ENCODE results near the gene SUCNR1. TPM values are rescaled to one million over a fixed set of nuclear protein-coding genes. Genes with fewer than 3 reads are reported as not detected.
"Not testable (repeated sequence)": the region's sequence is repeated elsewhere in the genome, so short reads cannot be mapped to it uniquely, and the experiment has no call there.

The SUCNR1 gene
- total RNA-seq, 4 donors from 2014 or later, result 0.10 to 0.20 TPM; not detected in 2

DNA sequence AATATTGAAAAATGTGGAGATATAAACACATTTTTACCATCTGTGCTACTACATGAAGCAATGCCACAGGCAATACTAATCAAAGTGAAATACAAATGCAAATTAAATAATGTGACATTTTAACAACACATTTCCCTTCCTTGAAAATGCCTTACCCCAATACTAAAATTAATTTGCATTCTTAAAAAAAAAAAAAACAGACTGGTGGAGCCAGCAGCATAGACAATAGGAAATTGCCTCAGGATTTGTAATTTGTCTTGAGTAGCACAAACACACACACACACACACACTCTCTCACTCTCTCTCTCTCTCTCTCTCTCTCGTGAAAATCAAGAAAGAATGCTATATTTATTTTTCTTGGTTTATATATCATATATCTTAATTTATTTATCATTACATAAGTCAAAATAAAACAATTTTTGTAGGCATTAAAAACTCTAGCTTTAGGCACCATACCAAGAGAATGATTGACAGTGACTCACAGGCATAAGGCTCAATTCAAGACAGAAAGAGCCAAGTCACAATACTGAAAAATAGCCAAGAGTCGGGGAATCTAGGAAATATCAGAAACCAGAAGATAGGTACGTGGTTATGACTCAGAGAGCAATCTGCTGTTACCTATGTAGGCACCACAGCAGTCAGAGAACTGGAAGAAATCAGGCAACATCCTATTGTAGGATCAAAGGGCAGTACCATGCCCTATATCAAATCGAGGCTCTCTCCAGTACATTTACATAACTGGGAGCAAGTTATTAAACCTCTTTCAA is 23.0 kb downstream of the SUCNR1 start:
- in situ Hi-C loops (cut with MboI; ENCODE audit: low sequenced_read_pairs in 4 of 4), result no loop called here

DNA sequence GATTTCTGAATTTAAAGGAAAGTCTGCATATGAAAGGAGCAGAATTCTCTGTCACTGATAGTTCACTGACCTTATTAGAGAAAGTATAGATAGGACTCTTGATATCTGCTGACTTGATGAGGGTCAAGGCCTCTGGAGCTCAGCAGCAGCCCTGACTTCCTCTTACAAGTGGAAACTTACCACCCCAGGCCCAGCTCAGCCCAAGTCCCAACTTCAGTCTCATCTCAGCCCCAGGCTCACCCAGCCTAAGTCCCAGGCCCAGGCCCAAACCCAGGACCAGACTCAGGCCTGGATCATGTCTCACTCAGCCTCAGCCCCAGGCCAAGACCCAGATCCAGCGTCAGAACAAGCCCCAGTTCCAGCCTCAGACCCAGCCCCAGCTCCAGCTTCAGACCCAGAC is 24.7 kb downstream of the SUCNR1 start:
- in situ Hi-C loops (cut with MboI; ENCODE audit: low sequenced_read_pairs in 4 of 4); intact Hi-C loops (cut with DNase I; ENCODE audit: low total_unique reads); H3K27me3 ChIP-seq; DNase-seq; ATAC-seq; H3K27ac ChIP-seq; H3K9me3 ChIP-seq; H3K4me3 ChIP-seq; H3K4me1 ChIP-seq; H3K36me3 ChIP-seq: not testable (repeated sequence)

More for the DNA sequence above, 23.0 kb downstream of the SUCNR1 start:
- H3K4me1 ChIP-seq, result no peaks in the 10 kb centered on the region
- no peaks in the 10 kb centered on the region for H3K36me3 ChIP-seq
- H3K27me3 ChIP-seq, result no peaks in the 10 kb centered on the region
- no peak overlapping the region for H3K27ac ChIP-seq
- ATAC-seq (no peak), DNase-seq (no peak)
- no peak overlapping the region for H3K4me3 ChIP-seq
- TF ChIP-seq, protein P1, sequence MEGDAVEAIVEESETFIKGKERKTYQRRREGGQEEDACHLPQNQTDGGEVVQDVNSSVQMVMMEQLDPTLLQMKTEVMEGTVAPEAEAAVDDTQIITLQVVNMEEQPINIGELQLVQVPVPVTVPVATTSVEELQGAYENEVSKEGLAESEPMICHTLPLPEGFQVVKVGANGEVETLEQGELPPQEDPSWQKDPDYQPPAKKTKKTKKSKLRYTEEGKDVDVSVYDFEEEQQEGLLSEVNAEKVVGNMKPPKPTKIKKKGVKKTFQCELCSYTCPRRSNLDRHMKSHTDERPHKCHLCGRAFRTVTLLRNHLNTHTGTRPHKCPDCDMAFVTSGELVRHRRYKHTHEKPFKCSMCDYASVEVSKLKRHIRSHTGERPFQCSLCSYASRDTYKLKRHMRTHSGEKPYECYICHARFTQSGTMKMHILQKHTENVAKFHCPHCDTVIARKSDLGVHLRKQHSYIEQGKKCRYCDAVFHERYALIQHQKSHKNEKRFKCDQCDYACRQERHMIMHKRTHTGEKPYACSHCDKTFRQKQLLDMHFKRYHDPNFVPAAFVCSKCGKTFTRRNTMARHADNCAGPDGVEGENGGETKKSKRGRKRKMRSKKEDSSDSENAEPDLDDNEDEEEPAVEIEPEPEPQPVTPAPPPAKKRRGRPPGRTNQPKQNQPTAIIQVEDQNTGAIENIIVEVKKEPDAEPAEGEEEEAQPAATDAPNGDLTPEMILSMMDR (IDR thresholded peaks at IDR 0.05 in 4 of 5, conservative IDR thresholded peaks at IDR 0.05 in 1 of 5), result no peak
- no peak for TF ChIP-seq POLR2A (IDR thresholded peaks at IDR 0.05)
- intact Hi-C loops (cut with DNase I; ENCODE audit: low total_unique reads), result no loop called here
- H3K9me3 ChIP-seq, result no peaks in the 10 kb centered on the region

DNA sequence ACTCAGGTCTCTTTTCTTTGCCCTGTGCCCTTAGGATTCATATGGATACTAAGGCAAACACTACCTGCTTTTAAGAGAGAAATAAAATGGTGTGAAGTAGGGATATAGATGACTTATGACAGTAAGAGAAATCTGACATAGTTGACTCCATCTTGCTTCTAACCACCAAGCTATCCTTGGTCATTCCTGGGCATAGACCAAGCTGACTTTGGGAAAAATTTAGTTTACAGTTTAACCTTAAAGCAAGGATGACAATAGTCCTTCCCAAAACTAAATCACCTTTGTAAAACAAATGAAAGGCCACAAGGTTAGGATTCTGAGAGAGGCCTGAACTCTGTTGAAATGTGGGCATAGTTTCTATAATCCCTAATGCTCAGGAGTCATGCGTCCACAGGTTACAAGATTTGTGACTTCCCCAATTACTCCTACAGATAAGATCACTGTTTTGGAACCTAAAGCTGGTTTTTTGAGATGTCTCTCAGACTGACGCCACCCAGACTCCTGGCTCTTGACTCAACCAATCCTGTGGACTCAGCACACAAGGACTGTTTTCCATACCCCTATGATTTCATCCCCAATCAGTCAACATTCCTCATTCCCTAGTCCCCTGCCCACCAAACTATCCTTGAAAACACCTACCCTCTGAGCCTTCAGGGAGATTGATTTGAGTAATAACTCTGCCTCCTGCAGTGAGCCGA is 25.3 kb downstream of the SUCNR1 start:
- H3K9me3 ChIP-seq; intact Hi-C loops (cut with DNase I; ENCODE audit: low total_unique reads); in situ Hi-C loops (cut with MboI; ENCODE audit: low sequenced_read_pairs in 4 of 4); H3K4me1 ChIP-seq; H3K4me3 ChIP-seq; ATAC-seq; H3K36me3 ChIP-seq; H3K27me3 ChIP-seq; DNase-seq; H3K27ac ChIP-seq: not testable (repeated sequence)

DNA sequence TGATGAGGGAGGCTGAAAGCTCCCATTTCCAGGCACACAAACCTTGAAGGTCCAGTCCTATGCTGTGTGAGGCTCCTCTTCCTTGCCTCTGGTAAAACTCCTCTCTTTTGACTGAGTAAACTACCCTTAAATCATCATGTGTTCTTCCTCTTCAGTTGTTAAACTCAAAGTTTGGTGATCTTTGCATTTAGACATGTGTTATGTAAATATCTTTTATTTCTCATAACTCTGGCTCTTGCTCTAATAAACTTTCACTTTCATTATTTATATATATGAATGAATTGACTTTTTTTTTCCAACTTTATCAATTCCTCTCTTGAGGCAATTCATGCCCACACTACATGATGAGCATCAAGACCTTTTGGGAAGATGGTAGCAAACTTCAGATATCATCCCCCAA is 26.6 kb downstream of the SUCNR1 start:
- no peaks in the 10 kb centered on the region for H3K27me3 ChIP-seq
- TF ChIP-seq, protein P1 (IDR thresholded peaks at IDR 0.05 in 4 of 5, conservative IDR thresholded peaks at IDR 0.05 in 1 of 5), result no peak
- TF ChIP-seq POLR2A (IDR thresholded peaks at IDR 0.05), result no peak
- no peaks in the 10 kb centered on the region for H3K9me3 ChIP-seq
- in situ Hi-C loops (cut with MboI; ENCODE audit: low sequenced_read_pairs in 4 of 4), result no loop called here
- ATAC-seq (no peak), DNase-seq (no peak)
- intact Hi-C loops (cut with DNase I; ENCODE audit: low total_unique reads), result no loop called here
- H3K4me1 ChIP-seq, result no peaks in the 10 kb centered on the region
- H3K4me3 ChIP-seq, result no peak overlapping the region
- H3K36me3 ChIP-seq, result no peaks in the 10 kb centered on the region
- H3K27ac ChIP-seq, result no peak overlapping the region

DNA sequence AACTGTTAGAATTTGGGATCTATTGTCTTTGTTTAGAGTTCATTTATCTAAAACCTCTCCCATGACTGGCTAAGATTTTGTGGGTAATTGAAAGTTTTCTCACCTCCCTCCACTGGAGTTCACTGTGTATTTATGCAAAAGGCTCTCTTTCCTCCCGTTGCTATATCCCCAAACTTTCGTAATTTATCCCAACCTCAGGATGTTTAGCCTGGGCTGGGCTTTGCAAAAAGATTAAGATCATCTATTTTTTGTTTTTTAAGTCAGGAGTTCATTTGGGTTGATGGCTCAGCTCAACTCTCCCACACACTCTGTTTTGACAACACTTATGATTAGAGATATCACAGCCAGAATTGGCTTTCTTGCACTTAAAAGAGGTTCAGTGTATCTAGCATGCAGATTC is 27.0 kb downstream of the SUCNR1 start:
- Histone ChIP-seq H3K27ac (no peak overlapping the region), H3K27me3 (no peaks in the 10 kb centered on the region), H3K36me3 (no peaks in the 10 kb centered on the region), H3K4me1 (no peaks in the 10 kb centered on the region), H3K4me3 (no peak overlapping the region), H3K9me3 (no peaks in the 10 kb centered on the region)
- in situ Hi-C loops (cut with MboI; ENCODE audit: low sequenced_read_pairs in 4 of 4), result no loop called here
- intact Hi-C loops (cut with DNase I; ENCODE audit: low total_unique reads), result no loop called here
- DNase-seq (no peak), ATAC-seq (no peak)
- TF ChIP-seq, protein P1 (IDR thresholded peaks at IDR 0.05 in 4 of 5, conservative IDR thresholded peaks at IDR 0.05 in 1 of 5), result no peak
- TF ChIP-seq POLR2A (IDR thresholded peaks at IDR 0.05), result no peak
